Ishikawa (cell line): Measurements from ENCODE around the gene MYOF.

Source experiments
- REST ChIP-seq: IDR thresholded peaks from 2 replicates; pipeline ENCODE4 v1.6.1; 2012; ENCODE audit warnings: low read depth, mild to moderate bottlenecking
- TEAD4 ChIP-seq: IDR thresholded peaks from 2 replicates; pipeline ENCODE4 v1.6.1; 2012
- USF1 ChIP-seq: IDR thresholded peaks from 2 replicates; pipeline ENCODE4 v1.6.1; 2012

- TF ChIP-seq TEAD4, result no peak
- no peak for TF ChIP-seq REST
- TF ChIP-seq USF1, result no peak
Measured at GRCh38 chr10:93367664-93368063, 114.5 kb downstream of the MYOF start.
